SK-MEL-5 (cell line): ENCODE data around the gene SERGEF. TPM values are rescaled to one million over a fixed set of nuclear protein-coding genes. Genes with fewer than 3 reads are reported as not detected.
A peak's percentile ranks its signal among the peaks of the same experiment; 100 is the strongest.
"Not testable (repeated sequence)": the region's sequence is repeated elsewhere in the genome, so short reads cannot be mapped to it uniquely, and the experiment has no call there.

ENCODE experiments used
- DNase-seq: peaks from one replicate; pipeline ENCODE4 v3.0.0-alpha.2; 2016; ENCODE audit warnings: low read depth, low spot score
- in situ Hi-C: cut with HindIII; loops from 2 replicates; pipeline ENCODE4 v1.10.0; 2016; ENCODE audit warnings: low sequenced_read_pairs, high pct_unique_total_duplicates, low pct_unique_long_range_greater_than_20kb
- total RNA-seq: library from RNA; depleted of rRNA; stranded (reverse); fragments of >200 nt; shearing (Covaris generic); gene quantifications from 2 replicates; pipeline ENCODE4 v1.2.3, GENCODE V29; 2014

SERGEF gene
- total RNA-seq, 1 experiment from 2014 or later: 35.1 TPM

- DNase-seq: no peak
- in situ Hi-C loops: no loop called here
Measured at GRCh38 chr11:17927681-17928343, 85.0 kb downstream of the SERGEF start.

DNA sequence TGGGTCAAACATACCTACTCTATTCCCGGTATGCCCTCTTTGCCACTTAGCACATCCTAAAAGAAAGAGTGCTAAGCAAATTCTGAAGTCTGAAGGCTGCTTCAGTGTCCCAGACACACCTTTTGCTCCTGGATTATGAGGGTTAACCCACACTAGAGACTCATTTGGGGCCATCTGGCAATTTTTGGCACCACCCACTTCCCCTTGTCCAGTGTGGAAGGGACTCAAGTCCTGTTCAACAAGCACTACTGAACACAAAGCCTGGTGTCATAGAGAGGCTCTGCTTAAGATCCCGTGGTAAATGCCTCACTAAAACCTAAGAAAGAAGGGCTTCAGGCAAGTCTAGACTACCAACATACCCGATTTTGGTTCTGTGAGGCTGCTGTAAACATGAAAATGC is 85.8 kb downstream of the SERGEF start:
- DNase-seq: no peak
- in situ Hi-C loops: no loop called here

GRCh38 chr11:17924713-17925112 is 88.1 kb downstream of the SERGEF start:
- in situ Hi-C loops: no loop called here
- no peak for DNase-seq

GRCh38 chr11:17923217-17923616 is 89.6 kb downstream of the SERGEF start:
- DNase-seq: no peak

DNA sequence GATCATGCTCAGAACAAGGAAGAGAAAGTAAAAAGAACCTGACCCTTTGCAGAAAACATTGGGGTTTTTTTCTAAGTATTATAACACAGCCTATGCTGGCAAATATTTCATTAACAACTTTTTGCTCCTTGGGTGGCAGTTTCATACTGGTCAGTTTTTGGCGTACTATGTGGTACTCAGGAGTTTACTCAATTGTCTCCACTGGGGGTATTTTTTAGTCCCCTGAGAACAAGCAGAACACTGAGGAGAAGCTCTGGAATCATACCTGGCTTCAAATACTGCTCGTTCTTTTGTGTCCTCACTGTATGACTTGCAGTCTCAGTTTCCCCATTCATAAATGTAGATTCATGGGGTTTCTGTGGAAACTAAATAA is 90.4 kb downstream of the SERGEF start:
- DNase-seq: no peak
- in situ Hi-C loops: no loop called here

More at GRCh38 chr11:17923217-17923616, 89.6 kb downstream of the SERGEF start:
- in situ Hi-C loops: no loop called here

DNA sequence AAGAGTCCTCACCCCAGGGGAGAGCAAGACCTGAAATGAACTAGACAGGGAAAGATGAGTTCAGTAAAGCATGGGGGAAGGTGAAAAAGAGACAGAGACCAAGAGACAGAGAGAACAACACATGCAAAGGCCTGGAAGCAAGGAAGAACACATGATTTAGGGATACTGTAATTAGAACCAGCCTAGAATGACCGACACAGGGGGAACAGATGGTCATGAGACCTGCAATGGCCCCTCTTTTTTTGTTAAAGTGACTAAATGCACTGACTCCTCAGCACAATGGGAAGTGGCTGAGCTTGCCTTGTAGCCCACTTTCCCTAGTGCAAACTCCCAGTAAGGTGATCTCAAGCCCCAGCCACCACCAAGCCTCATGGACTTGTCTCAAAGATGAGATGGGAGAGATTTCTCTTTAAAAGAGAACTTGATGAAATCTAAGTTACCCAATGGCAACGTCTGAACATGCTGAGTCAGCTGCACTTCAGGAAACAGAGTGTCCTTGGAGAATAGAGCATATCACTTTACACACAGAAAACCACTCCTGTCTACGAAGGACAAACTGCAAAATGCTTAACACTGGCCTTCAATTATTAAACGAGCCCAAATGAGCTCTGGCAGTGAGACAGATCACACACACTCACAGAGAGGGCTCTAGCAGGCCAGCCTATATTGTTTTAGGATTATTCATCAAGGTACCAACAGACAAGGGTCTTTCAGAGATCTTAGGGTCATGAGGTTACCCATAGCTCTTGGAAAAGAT is 91.0 kb downstream of the SERGEF start:
- in situ Hi-C loops: no loop called here
- no peak for DNase-seq

GRCh38 chr11:17918049-17918605 is 94.7 kb downstream of the SERGEF start:
- in situ Hi-C loops: no loop called here
- DNase-seq: no peak

GRCh38 chr11:17917556-17917955 is 95.3 kb downstream of the SERGEF start:
- in situ Hi-C loops: no loop called here
- DNase-seq: no peak

DNA sequence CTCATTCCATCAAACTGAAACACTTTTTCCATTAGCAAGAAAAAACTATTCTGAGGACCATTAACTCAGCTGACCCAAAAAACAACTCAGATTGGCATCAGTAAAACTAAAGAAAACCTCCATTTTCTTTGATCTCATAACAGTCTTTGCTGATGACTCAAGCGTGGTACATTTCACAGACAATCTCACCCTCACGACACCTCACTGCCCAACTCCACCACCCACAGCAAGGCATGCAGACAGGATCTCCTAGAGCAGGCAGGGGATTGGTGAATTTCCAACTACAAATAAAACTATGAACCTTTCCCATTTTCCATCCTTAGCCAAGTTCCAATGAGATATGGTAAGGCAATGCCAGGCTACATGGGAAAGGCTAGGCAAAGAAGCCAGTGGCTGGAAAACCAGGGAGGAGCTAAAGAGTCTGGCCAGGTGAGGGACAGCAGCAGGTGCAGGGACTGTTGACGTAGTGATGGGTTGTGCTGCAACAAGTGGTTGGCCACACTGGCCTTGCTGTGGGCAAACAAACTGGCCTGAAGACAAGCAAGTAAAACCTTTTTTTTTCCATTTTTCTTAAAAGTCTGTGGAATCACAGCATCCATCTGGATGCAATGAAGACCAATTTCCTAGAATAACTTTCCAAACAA is 97.2 kb downstream of the SERGEF start:
- in situ Hi-C loops: no loop called here
- DNase-seq: no peak

GRCh38 chr11:17914957-17915356 is 97.9 kb downstream of the SERGEF start:
- in situ Hi-C loops: no loop called here
- DNase-seq: no peak

DNA sequence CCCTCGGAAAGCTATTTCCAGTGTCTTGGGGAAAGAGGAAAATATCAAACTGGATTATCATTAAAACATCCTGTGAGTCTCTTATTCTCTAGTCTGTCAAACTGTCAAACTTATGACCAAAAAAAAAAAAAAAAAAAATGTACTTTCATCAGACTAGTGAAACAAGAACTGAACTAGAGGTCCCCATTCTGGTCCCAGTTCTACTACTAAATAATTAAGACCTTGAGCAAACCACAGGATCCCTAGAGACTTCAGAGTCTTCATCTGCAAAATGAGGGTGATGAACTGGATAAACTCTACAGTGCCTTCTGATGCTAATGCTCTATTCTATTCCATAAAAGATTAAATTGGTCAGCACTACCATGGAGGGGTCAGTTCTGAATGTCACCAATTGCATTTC is 105.8 kb downstream of the SERGEF start:
- in situ Hi-C loops: no loop called here
- DNase-seq: no peak

GRCh38 chr11:17906436-17906835 is 106.4 kb downstream of the SERGEF start:
- DNase-seq: peak; percentile 26
- in situ Hi-C loops: no loop called here

GRCh38 chr11:17905477-17905876 is 107.4 kb downstream of the SERGEF start:
- no peak for DNase-seq
- in situ Hi-C loops: no loop called here

DNA sequence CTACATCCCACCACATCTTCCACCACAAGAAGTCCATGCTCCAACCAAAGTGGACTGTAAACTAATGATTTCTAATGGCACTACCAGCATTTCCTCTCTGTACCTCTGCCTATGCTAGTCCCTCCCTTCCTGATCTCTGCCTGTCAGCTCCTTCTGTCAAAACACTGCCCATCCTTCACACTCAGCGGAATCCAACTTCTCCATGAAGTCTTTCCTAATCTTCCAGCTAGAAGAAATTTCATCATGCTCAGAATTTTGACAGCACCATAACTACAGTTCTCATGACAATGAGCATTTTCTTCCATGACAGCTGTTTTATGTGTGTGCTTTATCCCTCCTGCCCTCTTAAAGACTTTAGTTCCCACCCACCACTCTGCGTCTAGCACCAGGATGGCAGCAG is 111.4 kb downstream of the SERGEF start:
- in situ Hi-C loops: no loop called here
- no peak for DNase-seq

DNA sequence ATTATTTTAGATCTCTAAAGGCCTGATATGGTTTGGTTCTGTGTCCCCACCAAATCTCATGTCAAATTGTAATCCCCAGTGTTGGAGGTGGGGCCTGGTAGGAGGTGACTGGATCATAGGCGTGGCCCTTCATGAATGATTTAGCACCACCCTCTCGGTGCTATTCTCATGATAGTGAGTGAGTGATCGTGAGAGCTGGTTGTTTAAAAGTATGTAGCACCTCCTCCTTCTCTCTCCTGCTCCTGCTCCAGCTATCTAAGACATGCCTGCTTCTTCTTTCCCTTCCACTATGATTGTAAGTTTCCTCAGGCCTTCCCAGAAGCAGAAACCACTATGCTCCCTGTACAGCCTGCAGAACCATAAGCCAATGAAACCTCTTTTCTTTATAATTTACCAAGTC is 114.1 kb downstream of the SERGEF start:
- DNase-seq: peak; percentile 44
- in situ Hi-C loops: no loop called here

DNA sequence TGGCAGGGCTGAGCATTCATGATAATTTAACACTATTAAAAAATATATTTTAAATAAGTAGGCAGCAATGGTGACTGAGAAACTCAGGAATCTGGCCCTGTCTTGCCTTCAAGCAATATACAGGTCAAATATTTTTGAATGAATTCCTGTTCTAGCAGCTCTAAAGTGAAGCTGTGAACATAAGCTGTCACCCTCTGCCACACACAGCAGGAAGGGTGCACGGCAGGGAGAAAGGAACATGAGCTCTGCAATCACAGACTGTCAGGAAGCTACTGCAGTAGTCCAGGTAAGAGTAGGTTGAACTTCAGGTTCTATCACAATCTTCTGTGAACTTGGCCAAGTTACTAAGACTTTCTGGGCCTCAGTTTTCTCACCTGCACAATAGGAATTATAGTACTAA is 114.8 kb downstream of the SERGEF start:
- in situ Hi-C loops: no loop called here
- no peak for DNase-seq

DNA sequence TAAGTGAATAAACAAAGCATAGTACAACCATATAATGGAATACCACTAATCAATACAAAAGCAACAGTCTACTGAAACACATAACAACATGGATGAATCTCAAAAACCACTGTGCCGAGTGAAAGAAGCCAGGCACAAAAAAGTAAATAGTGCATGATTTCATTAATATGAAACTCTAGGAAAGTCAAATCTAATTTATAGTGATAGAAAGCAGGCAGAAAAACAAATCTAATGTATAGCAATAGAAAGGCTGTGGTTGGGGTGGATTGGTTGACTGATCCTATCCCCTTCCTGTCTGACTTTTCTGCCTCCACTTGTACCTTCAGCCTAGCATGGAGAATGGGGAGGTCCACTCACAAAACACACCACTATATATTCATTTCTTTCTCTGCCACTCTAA is 115.4 kb downstream of the SERGEF start:
- no peak for DNase-seq
- in situ Hi-C loops: no loop called here

GRCh38 chr11:17896496-17897151 is 116.2 kb downstream of the SERGEF start:
- in situ Hi-C loops, DNase-seq: not testable (repeated sequence)
